ENCODE measurements around the gene POLA1.

The POLA1 gene

GRCh38 chrX:24874604-24875247 lies 181.0 kb downstream of the POLA1 start:
- H4K20me1 ChIP-seq (ENCODE audit: insufficient read depth, low read length): no peaks in the 10 kb centered on the region
- H2AFZ ChIP-seq (ENCODE audit: low read length): no peak overlapping the region
- TF ChIP-seq EZH2phosphoT487 (IDR thresholded peaks at IDR 0.05; ENCODE audit: low read length): no peak
- TF ChIP-seq, protein P1, sequence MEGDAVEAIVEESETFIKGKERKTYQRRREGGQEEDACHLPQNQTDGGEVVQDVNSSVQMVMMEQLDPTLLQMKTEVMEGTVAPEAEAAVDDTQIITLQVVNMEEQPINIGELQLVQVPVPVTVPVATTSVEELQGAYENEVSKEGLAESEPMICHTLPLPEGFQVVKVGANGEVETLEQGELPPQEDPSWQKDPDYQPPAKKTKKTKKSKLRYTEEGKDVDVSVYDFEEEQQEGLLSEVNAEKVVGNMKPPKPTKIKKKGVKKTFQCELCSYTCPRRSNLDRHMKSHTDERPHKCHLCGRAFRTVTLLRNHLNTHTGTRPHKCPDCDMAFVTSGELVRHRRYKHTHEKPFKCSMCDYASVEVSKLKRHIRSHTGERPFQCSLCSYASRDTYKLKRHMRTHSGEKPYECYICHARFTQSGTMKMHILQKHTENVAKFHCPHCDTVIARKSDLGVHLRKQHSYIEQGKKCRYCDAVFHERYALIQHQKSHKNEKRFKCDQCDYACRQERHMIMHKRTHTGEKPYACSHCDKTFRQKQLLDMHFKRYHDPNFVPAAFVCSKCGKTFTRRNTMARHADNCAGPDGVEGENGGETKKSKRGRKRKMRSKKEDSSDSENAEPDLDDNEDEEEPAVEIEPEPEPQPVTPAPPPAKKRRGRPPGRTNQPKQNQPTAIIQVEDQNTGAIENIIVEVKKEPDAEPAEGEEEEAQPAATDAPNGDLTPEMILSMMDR (IDR thresholded peaks at IDR 0.05; ENCODE audit: low read length): no peak
- no peak for TF ChIP-seq EZH2 (optimal IDR thresholded peaks at IDR 0.05; ENCODE audit: low read depth, low read length)
- H3K79me2 ChIP-seq (ENCODE audit: low read length): peaks cover 7% of the 10 kb centered on the region; the same call in 1 of the 2 replicates
- no peak overlapping the region for H3K9ac ChIP-seq (ENCODE audit: low read length)
- peaks cover 11% of the 10 kb centered on the region for H3F3A ChIP-seq (ENCODE audit: insufficient read depth, low read length)
- H3K9me3 ChIP-seq (replicated peaks; ENCODE audit: insufficient read depth, low read length): no peaks in the 10 kb centered on the region
- no peaks in the 10 kb centered on the region for H3K9me2 ChIP-seq (replicated peaks; ENCODE audit: insufficient read depth, low read length)
- H3K4me1 ChIP-seq (ENCODE audit: low read length): peaks cover 24% of the 10 kb centered on the region
- no peak overlapping the region for H3K27ac ChIP-seq (ENCODE audit: low read length)
- no peak overlapping the region for H3K4me2 ChIP-seq (ENCODE audit: low read depth, low read length)
- no peaks in the 10 kb centered on the region for H3K27me3 ChIP-seq (replicated peaks; ENCODE audit: insufficient read depth, low read length)
- no peaks in the 10 kb centered on the region for H3K36me3 ChIP-seq (replicated peaks; ENCODE audit: insufficient read depth, low read length)
- no peak for DNase-seq
- no peak overlapping the region for H3K4me3 ChIP-seq (ENCODE audit: low read length)

GRCh38 chrX:24876530-24877287 lies 183.0 kb downstream of the POLA1 start:
- peak overlapping the region; percentile 71; the same call in 1 of the 2 replicates for H3K27ac ChIP-seq (ENCODE audit: low read length)
- TF ChIP-seq, protein P1 (IDR thresholded peaks at IDR 0.05; ENCODE audit: low read length): no peak
- TF ChIP-seq EZH2 (optimal IDR thresholded peaks at IDR 0.05; ENCODE audit: low read depth, low read length): no peak
- no peak for TF ChIP-seq EZH2phosphoT487 (IDR thresholded peaks at IDR 0.05; ENCODE audit: low read length)
- H3K4me1 ChIP-seq (ENCODE audit: low read length): peaks cover 24% of the 10 kb centered on the region

DNA sequence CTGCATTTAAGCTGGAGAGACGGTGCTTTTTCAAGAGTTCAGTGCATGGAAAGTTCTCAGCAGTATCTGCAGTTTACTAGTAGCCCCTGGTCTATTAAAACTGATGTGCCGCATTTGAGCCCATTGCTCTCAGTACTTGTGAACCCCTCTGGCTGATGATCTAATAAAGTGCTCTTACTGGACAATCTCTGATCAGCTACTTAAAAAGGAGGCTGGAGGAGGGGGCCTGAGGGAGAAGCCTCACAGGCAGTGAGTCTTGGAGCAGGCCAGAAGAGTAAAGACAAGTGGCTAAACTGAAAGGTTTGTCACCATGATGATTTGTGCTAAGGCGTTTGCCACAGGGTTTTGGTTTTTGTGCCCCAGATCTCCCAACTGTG lies 183.6 kb downstream of the POLA1 start:
- no peak overlapping the region for H3K4me3 ChIP-seq (ENCODE audit: low read length)

More at GRCh38 chrX:24876530-24877287, 183.0 kb downstream of the POLA1 start:
- H3K4me2 ChIP-seq (ENCODE audit: low read depth, low read length): no peak overlapping the region
- H3K27me3 ChIP-seq (replicated peaks; ENCODE audit: insufficient read depth, low read length): no peaks in the 10 kb centered on the region
- peak overlapping the region; percentile 38; the same call in 1 of the 2 replicates for H3K9ac ChIP-seq (ENCODE audit: low read length)
- H4K20me1 ChIP-seq (ENCODE audit: insufficient read depth, low read length): no peaks in the 10 kb centered on the region
- H3F3A ChIP-seq (ENCODE audit: insufficient read depth, low read length): peaks cover 11% of the 10 kb centered on the region
- H3K9me2 ChIP-seq (replicated peaks; ENCODE audit: insufficient read depth, low read length): no peaks in the 10 kb centered on the region
- no peaks in the 10 kb centered on the region for H3K36me3 ChIP-seq (replicated peaks; ENCODE audit: insufficient read depth, low read length)
- no peak for DNase-seq
- no peak overlapping the region for H3K4me3 ChIP-seq (ENCODE audit: low read length)
- no peak overlapping the region for H2AFZ ChIP-seq (ENCODE audit: low read length)
- H3K9me3 ChIP-seq (replicated peaks; ENCODE audit: insufficient read depth, low read length): no peaks in the 10 kb centered on the region
- H3K79me2 ChIP-seq (ENCODE audit: low read length): peaks cover 9% of the 10 kb centered on the region; the same call in 1 of the 2 replicates

More for the DNA sequence above, 183.6 kb downstream of the POLA1 start:
- H3K4me1 ChIP-seq (ENCODE audit: low read length): peaks cover 24% of the 10 kb centered on the region
- peak overlapping the region; percentile 71; the same call in 1 of the 2 replicates for H3K27ac ChIP-seq (ENCODE audit: low read length)
- H3K9me3 ChIP-seq (replicated peaks; ENCODE audit: insufficient read depth, low read length): no peaks in the 10 kb centered on the region
- no peaks in the 10 kb centered on the region for H3K27me3 ChIP-seq (replicated peaks; ENCODE audit: insufficient read depth, low read length)
- peak overlapping the region; percentile 38; the same call in 1 of the 2 replicates for H3K9ac ChIP-seq (ENCODE audit: low read length)
- no peaks in the 10 kb centered on the region for H4K20me1 ChIP-seq (ENCODE audit: insufficient read depth, low read length)
- H2AFZ ChIP-seq (ENCODE audit: low read length): no peak overlapping the region
- H3K4me2 ChIP-seq (ENCODE audit: low read depth, low read length): no peak overlapping the region
- H3K36me3 ChIP-seq (replicated peaks; ENCODE audit: insufficient read depth, low read length): no peaks in the 10 kb centered on the region
- TF ChIP-seq, protein P1 (IDR thresholded peaks at IDR 0.05; ENCODE audit: low read length): no peak
- TF ChIP-seq EZH2phosphoT487 (IDR thresholded peaks at IDR 0.05; ENCODE audit: low read length): no peak
- no peak for TF ChIP-seq EZH2 (optimal IDR thresholded peaks at IDR 0.05; ENCODE audit: low read depth, low read length)
- DNase-seq: peak; percentile 12
- peaks cover 11% of the 10 kb centered on the region for H3F3A ChIP-seq (ENCODE audit: insufficient read depth, low read length)
- H3K9me2 ChIP-seq (replicated peaks; ENCODE audit: insufficient read depth, low read length): no peaks in the 10 kb centered on the region
- peaks cover 9% of the 10 kb centered on the region; the same call in 1 of the 2 replicates for H3K79me2 ChIP-seq (ENCODE audit: low read length)

Data from MM.1S (cell line).